DMS153 (cell line): ENCODE measurements around the gene FBXO3.
"Not testable (repeated sequence)": the region's sequence is repeated elsewhere in the genome, so short reads cannot be mapped to it uniquely, and the experiment has no call there.

ENCODE experiments used
- DNase-seq: peaks from one replicate; lab custom pipeline; 2025; lab: John Stamatoyannopoulos, UW

The FBXO3 gene

GRCh38 chr11:33727539-33727938 lies 46.8 kb downstream of the FBXO3 start:
- DNase-seq = not testable (repeated sequence)

- DNase-seq = no peak
These were observed 48.8 kb downstream of the FBXO3 start for GRCh38 chr11:33725496-33725895.

DNA sequence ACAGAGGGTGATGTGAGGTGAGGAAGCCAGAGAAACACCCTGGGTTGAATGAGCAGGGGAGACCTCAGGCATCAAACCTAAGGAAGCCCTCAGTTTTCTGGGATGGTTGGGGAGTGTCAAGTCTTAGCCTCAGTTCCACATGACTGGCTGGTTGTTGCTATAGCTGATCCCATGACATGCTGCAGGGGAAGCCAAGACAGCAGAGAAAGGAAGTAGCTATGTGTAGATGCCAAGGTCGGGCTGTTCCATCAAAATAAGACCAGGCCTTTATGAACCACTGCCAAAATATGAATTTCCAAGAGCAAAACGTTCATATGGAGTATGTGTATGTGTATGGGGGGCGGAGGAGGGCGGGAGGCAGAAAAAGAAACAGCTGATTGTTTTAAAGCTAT lies 49.7 kb downstream of the FBXO3 start:
- no peak for DNase-seq

- DNase-seq = no peak
These were observed 51.0 kb downstream of the FBXO3 start for GRCh38 chr11:33723238-33723881.

- DNase-seq = no peak
These were observed 51.6 kb downstream of the FBXO3 start for GRCh38 chr11:33722590-33723234.

- DNase-seq = no peak
These were observed 52.3 kb downstream of the FBXO3 start for GRCh38 chr11:33721984-33722383.

DNA sequence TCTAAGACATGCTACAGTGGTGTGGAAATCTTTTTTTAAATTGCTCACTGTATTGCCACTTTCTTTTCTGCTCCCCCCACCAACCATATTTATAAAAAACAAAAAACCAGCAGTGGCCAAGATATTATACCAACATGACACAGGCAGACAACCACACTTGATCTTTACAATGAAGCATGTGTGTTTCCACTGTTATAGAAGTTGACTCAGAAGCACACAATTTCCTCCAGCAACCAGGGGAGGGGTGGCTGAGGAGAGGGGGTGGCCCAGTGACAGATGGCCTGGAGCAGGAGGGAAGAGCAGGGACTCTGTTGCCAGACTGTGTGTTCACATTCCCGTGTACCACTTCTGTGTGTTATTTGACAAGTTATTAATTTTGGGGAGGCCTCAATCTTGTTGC lies 52.9 kb downstream of the FBXO3 start:
- DNase-seq = no peak

DNA sequence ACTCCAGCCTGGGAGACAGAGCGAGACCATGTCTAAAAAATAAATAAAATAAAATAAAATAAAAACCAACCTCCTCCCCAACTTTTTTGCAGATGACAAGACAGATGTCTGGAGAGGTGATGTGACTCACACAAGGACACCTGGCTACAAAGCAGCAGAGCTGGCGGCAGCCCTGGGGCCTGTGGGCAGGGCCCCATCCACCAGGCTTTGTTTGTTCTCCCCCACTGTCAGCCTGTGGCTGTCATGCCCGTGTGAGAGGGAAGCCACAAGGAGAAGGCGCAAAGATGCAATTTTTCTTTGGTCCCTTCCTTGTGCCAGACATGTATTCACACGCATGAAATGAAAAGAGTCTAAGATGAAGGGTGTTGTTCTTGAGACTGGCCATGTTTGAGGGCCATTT lies 54.7 kb downstream of the FBXO3 start:
- DNase-seq = no peak

GRCh38 chr11:33718440-33718839 lies 55.9 kb downstream of the FBXO3 start:
- no peak for DNase-seq

DNA sequence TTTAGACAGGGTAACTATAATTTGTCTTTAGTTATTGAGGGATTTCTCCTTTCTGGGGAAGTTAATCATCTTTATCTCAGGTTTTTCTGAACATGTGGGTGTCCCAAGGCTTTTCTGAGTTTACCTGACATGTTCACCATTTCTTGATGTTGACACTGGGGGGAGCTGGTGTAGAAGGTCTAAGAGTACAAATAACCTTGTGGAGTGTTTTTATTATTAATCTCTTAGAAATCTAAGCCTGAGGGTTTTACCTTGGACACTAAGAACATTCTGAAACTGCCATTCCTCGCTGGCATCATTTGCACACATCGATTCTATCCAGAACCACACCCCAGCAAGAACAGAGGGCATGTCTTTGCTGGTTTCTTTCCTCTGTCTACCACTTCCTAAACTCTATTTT lies 58.1 kb downstream of the FBXO3 start:
- no peak for DNase-seq

- no peak for DNase-seq
These were observed 60.4 kb downstream of the FBXO3 start for GRCh38 chr11:33713856-33714398.

GRCh38 chr11:33713151-33713855 lies 61.0 kb downstream of the FBXO3 start:
- DNase-seq = no peak

DNA sequence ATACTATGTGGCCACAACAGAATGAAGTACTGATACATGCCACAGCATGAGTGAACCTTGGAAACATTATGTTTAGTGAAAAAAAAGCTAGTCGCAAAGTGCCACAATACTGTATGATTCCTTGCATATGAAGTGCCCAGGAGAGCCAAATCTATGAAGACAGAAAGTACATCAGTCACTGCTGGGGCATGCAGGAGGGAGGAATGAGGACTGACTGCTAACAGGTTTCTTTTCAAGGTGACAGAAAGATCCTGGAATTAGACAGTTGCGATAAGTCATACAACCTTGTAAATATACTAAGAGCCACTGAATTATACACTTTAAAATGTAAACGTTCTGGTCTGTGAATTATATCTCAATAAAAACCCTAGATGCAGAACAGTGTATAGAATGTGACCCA lies 61.9 kb downstream of the FBXO3 start:
- no peak for DNase-seq

DNA sequence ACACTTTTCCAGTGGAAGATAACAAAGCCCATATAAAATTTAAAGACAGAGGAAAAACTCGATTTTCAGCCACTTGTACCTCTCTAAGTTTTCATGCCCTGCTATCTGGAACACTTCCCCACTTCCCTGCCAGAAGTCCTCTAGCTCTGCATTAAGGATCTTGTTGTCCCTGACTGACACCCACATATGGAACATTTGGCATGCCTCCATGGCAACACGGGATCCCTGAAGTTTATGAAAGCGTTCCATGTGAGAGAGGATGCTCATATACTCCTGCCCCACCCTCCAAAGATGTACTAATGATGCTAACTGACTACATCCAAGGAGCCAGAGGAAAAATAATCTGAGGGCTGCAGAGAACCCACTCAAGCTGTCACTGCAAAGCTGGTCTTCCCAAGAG lies 64.9 kb downstream of the FBXO3 start:
- DNase-seq = no peak

DNA sequence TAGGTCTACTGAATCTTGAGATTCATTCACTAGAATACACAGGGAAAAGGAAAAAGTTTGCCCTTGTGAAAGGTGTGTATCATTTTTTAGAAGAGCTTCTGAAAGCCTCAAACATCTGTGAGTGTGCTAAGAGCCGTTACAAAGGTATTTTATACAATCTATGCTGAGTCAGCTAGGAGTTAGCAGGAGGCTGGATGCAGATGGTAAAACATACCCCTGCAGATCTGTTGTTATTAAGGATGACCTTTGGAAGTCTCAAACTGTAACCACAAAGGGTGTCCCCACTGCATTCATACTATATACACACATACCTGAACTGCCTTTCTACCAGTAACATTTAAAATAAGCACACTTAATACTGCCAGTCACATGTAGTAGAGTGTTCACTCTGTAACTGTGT lies 65.3 kb downstream of the FBXO3 start:
- DNase-seq = no peak

- not testable (repeated sequence) for DNase-seq
These were observed 66.5 kb downstream of the FBXO3 start for GRCh38 chr11:33707831-33708230.

DNA sequence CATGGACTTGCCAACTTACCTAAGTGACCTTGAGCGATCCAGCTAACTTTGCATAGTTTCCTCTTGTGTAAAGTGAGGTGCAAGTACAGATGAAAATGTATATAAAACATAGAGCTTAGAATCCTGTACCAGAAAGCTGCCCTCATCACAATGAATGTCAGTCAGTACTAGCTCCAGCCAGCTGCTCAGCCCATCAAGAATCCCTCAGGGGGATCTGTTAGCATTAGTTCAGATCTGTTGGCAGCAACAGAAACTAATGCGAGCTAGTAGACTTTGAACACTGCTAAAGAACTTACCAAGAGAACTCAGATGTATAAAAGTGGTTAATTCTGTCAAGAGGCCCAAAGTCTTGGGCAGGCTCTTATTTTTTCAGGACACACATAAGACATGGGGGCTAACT lies 67.4 kb downstream of the FBXO3 start:
- no peak for DNase-seq

GRCh38 chr11:33706546-33706945 lies 67.8 kb downstream of the FBXO3 start:
- DNase-seq = no peak

- DNase-seq = no peak
These were observed 69.9 kb downstream of the FBXO3 start for GRCh38 chr11:33704240-33705002.

- no peak for DNase-seq
These were observed 70.5 kb downstream of the FBXO3 start for GRCh38 chr11:33703788-33704187.

- no peak for DNase-seq
These were observed 71.1 kb downstream of the FBXO3 start for GRCh38 chr11:33703234-33703633.
